Measurements from ENCODE around the gene LRRTM2. TPM values are rescaled to one million over a fixed set of nuclear protein-coding genes. Genes with fewer than 3 reads are reported as not detected.

The LRRTM2 gene
- total RNA-seq, 2 experiments from 2014 or later = not detected

DNA sequence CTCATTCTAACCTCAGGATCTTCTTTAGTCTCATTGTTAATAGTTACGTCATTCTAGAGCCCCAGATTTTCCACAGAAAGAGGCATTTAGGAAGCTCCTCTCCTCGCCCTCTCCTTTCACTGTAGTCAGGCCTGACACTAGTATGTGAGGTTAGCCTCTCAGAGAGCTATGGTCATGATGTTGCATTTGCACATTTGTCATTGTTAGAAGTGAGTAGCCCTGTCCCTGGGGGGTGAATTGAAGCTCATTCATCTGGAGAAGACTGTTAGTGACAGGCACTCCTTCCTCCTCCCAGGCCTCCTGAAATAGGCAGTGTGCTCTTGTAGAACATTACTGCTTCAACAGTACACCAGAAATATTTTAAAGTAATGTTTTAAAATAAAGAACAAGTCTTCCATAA, 26.6 kb upstream of the LRRTM2 start:
- Mint-ChIP-seq H3K4me1 (peaks cover 16% of the 10 kb centered on the region), H3K36me3 (ENCODE audit: low read depth) (peaks cover 10% of the 10 kb centered on the region), H3K27me3 (peaks cover 5% of the 10 kb centered on the region), H3K27ac (no peak overlapping the region), H3K9me3 (no peaks in the 10 kb centered on the region), H3K4me3 (no peak overlapping the region)
- ChIA-PET CTCF (interaction anchor here (1.7 kb wide), 1 partner anchor 9 kb away, joined by 4 read pairs; no protein-coding TSS in a partner anchor), POLR2A (no interaction called here)
- no peak for DNase-seq

DNA sequence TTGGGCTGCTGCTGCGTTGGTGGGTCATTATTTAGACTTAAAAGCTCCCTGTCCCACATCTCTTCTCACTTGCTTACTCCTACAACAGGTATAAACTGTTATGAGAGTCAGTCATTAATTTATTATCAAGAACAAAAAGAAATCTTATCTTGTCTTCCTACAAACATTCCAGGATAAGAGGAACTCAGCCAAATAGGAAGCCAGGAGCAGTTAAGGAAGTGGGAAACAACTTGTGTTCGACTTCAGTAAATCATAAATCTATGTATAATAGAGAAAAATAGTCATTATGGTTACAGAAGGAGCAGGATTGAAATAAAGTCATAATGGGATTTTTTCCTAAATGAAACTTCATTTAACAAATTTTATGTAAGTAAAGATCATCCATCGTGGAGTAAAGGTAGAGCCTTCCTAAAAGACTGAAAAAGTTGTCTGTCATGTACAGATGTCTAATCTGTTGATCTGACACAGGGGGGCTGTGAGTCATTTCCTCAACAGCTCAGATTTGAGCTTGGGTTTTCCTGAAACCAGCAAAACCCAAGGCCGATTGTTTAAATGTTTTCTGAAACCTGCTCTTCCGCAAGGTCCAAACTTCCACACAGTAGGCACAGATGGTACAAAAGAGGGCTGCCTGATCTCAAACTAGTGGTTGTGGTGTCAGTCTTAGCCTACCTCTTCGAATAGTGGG, 25.3 kb upstream of the LRRTM2 start:
- DNase-seq = peak; percentile 7
- Mint-ChIP-seq H3K4me3 (no peak overlapping the region), H3K4me1 (peaks cover 16% of the 10 kb centered on the region), H3K27me3 (peaks cover 5% of the 10 kb centered on the region), H3K36me3 (ENCODE audit: low read depth) (peaks cover 10% of the 10 kb centered on the region), H3K9me3 (no peaks in the 10 kb centered on the region), H3K27ac (no peak overlapping the region)
- ChIA-PET CTCF (interaction anchor here (0.6 to 1.7 kb wide), 2 partner anchors 10 to 660 kb away, joined by 3 to 4 read pairs; no protein-coding TSS in a partner anchor), POLR2A (no interaction called here)

DNA sequence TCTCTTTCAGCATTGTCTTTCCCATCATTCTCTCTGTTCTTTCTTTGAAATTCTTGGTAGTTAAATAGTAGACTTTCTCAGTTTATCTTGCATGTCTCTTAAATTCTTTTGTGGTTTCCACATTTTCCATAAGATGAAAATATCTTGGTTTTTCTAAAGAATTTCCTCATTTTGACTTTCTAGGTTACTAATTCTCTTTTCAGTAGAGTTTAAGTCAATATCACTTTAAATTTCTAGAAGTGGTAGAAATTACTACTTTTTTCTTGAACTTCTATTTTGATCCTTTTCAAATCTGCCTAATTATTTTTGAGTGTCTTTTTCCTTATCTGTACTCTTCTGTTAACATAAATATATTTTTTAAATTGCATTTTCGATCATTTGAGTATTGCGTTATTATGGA, 23.6 kb upstream of the LRRTM2 start:
- no peaks in the 10 kb centered on the region for H3K9me3 Mint-ChIP-seq
- no peak overlapping the region for H3K27ac Mint-ChIP-seq
- no peak for DNase-seq
- H3K4me3 Mint-ChIP-seq = no peak overlapping the region
- ChIA-PET POLR2A (no interaction called here), CTCF (no interaction called here)
- H3K36me3 Mint-ChIP-seq (ENCODE audit: low read depth) = peaks cover 8% of the 10 kb centered on the region
- peaks cover 7% of the 10 kb centered on the region for H3K27me3 Mint-ChIP-seq
- H3K4me1 Mint-ChIP-seq = peaks cover 16% of the 10 kb centered on the region

DNA sequence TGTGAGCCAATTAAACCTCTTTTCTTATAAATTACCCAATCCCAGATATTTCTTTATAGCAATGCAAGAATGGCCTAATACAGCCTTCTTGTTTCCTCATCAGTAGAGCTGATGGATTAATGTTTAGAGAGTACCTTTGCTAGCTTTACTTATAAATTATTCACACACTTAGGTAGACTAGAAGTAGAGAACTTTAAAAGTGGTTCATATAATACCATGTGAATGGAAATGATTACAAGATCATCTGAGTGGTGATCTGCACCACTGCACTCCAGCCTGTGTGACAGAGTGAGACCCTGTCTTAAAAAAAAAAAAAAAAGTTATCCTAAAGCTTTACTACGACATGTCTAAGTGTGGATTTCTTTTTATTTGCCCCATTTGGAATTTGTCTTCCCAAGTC, 23.2 kb upstream of the LRRTM2 start:
- Mint-ChIP-seq H3K36me3 (ENCODE audit: low read depth) (peaks cover 8% of the 10 kb centered on the region), H3K27me3 (peaks cover 7% of the 10 kb centered on the region), H3K4me1 (peaks cover 16% of the 10 kb centered on the region), H3K9me3 (no peaks in the 10 kb centered on the region), H3K4me3 (no peak overlapping the region), H3K27ac (no peak overlapping the region)
- no peak for DNase-seq
- ChIA-PET CTCF (no interaction called here), POLR2A (no interaction called here)

DNA sequence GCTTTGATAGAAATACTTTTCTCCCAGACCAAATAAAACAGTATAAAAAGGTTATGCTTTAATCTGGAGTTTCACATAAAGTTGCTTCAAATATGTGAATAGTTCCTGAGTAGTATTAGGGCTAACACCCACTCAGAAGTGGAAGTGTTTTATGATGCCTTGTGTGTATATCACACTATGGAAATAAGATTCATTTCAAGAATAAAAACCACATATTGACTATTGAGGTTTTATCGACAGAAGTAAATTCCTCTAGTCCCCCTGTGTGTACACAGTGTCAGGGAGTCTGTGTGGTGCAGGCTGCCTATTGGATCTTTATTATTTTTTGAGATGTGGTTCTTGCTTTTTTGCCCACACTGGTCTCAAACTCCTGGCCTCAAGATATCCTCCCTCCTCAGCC, 20.8 kb upstream of the LRRTM2 start:
- Mint-ChIP-seq H3K27me3 (peaks cover 7% of the 10 kb centered on the region), H3K4me1 (peaks cover 12% of the 10 kb centered on the region), H3K4me3 (no peak overlapping the region), H3K27ac (no peak overlapping the region), H3K9me3 (peaks cover 4% of the 10 kb centered on the region), H3K36me3 (ENCODE audit: low read depth) (peaks cover 6% of the 10 kb centered on the region)
- DNase-seq = no peak
- CTCF ChIA-PET = no interaction called here
- POLR2A ChIA-PET = no interaction called here

DNA sequence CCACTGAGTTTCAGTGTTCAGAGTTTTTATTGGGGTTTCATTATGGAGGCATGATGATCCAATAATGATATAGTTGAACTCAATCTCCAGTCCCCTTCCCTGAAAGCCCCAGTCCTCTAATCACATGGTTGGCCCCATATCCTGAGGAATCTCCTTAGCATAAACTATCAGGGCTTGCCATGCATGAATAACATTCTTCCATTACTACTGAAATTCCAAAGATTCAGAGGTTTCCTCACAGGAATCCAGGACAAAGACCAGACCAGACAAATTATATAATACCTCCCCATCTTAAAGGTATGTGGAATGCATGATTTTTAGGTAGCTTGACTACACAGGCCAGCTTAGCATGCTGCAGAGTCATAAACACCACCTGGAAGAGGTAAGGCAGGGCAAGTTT, 15.5 kb upstream of the LRRTM2 start:
- CTCF ChIA-PET = no interaction called here

DNA sequence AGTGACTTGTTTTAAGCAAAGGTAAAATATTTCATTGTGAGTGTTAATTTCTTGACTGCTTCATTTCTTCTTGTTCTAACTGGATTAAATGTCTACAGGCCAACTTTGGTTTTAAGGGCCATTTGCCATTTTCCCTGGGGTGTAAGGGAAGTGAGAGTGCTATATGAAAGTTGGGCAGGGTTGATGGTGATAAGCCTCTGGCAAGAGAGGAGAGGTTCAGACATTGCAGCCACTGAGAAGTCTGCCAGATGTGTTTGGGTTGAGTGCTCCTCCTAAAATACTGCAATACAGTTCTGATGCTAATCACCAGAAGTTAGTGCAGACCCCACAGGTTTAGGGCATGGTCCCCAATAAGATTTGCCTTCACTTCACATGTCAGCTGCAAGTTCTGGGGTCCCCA, 14.9 kb upstream of the LRRTM2 start:
- POLR2A ChIA-PET = no interaction called here
- Mint-ChIP-seq H3K27me3 (peaks cover 1% of the 10 kb centered on the region), H3K9me3 (peaks cover 16% of the 10 kb centered on the region), H3K4me1 (no peaks in the 10 kb centered on the region), H3K36me3 (ENCODE audit: low read depth) (peaks cover 15% of the 10 kb centered on the region), H3K27ac (no peak overlapping the region), H3K4me3 (no peak overlapping the region)
- CTCF ChIA-PET = no interaction called here
- DNase-seq = no peak

More for the DNA sequence above, 15.5 kb upstream of the LRRTM2 start:
- peaks cover 1% of the 10 kb centered on the region for H3K27me3 Mint-ChIP-seq
- POLR2A ChIA-PET = no interaction called here
- no peak for DNase-seq
- peaks cover 15% of the 10 kb centered on the region for H3K36me3 Mint-ChIP-seq (ENCODE audit: low read depth)
- H3K4me1 Mint-ChIP-seq = no peaks in the 10 kb centered on the region
- H3K9me3 Mint-ChIP-seq = peaks cover 16% of the 10 kb centered on the region
- no peak overlapping the region for H3K4me3 Mint-ChIP-seq
- no peak overlapping the region for H3K27ac Mint-ChIP-seq

DNA sequence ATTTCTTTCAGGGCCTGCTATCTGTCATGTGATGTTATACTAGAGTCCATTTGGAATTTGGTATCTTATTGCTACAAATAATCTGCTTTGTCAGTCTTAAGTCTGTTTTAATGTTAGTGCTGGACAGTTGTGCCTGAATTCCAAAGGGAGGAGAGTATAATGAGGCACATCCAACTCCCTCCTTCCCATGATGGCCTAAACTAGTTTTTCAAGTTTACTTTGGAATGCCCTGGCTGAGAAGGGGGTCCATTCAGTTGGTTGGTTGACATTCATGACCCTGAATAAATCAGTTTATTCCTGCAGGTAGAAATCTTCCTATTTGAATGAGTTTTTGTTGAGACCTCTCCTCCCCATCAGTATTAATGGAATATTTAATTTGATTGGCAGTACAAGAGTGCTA, 9.4 kb upstream of the LRRTM2 start:
- no peak for DNase-seq
- Mint-ChIP-seq H3K27me3 (peaks cover 9% of the 10 kb centered on the region), H3K36me3 (ENCODE audit: low read depth) (peaks cover 7% of the 10 kb centered on the region), H3K4me3 (no peak overlapping the region), H3K4me1 (no peaks in the 10 kb centered on the region), H3K27ac (no peak overlapping the region), H3K9me3 (peaks cover under 1% of the 10 kb centered on the region)
- ChIA-PET CTCF (no interaction called here), POLR2A (no interaction called here)

DNA sequence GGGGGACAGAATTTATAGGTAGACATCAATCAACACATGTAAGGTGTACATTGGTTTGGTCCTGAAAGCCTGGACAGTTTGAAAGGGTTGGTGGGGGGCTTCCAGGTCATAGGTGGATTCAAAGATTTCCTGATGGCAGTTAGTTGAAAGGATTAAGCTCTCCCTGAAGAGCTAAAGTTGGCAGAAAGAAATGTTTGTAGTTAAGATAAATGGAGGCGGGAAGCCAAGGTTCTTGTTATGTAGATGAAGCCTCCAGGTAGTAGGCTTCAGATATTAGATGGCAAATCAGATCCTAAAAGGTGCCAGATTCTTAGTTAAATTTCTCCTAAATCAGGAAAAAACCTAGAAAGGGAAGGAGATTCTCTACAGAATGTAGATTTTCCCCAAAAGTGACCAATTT, 9.0 kb upstream of the LRRTM2 start:
- H3K36me3 Mint-ChIP-seq (ENCODE audit: low read depth) = peaks cover 7% of the 10 kb centered on the region
- H3K27ac Mint-ChIP-seq = no peak overlapping the region
- DNase-seq = no peak
- H3K4me1 Mint-ChIP-seq = no peaks in the 10 kb centered on the region
- H3K9me3 Mint-ChIP-seq = no peaks in the 10 kb centered on the region
- ChIA-PET POLR2A (no interaction called here), CTCF (interaction anchor here (0.5 kb wide), 1 partner anchor 20 kb away, joined by 3 read pairs; no protein-coding TSS in a partner anchor)
- no peak overlapping the region for H3K4me3 Mint-ChIP-seq
- peaks cover 9% of the 10 kb centered on the region for H3K27me3 Mint-ChIP-seq

DNA sequence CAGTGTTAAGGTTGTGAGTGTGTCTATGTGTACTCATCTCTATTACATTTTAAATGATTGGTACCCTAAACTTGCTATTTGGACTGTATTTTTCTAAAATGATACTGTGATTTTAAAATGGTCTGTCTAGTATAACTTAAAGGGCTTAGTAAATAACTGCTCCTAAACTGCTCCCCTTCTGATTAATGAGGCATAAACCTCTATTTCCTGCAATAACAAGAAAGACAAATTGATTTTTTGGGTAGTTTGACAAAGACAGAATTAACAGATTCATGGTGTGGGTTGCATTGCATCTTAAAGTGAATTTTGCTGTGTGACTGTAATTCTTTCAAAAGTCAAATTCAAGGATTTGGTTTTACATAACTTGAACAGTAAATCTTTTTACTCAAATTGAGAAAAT, 8.1 kb upstream of the LRRTM2 start:
- Mint-ChIP-seq H3K27me3 (peaks cover 9% of the 10 kb centered on the region), H3K4me1 (no peaks in the 10 kb centered on the region), H3K4me3 (no peak overlapping the region), H3K9me3 (no peaks in the 10 kb centered on the region), H3K36me3 (ENCODE audit: low read depth) (peaks cover 5% of the 10 kb centered on the region), H3K27ac (no peak overlapping the region)
- no peak for DNase-seq
- POLR2A ChIA-PET = no interaction called here
- CTCF ChIA-PET = no interaction called here

DNA sequence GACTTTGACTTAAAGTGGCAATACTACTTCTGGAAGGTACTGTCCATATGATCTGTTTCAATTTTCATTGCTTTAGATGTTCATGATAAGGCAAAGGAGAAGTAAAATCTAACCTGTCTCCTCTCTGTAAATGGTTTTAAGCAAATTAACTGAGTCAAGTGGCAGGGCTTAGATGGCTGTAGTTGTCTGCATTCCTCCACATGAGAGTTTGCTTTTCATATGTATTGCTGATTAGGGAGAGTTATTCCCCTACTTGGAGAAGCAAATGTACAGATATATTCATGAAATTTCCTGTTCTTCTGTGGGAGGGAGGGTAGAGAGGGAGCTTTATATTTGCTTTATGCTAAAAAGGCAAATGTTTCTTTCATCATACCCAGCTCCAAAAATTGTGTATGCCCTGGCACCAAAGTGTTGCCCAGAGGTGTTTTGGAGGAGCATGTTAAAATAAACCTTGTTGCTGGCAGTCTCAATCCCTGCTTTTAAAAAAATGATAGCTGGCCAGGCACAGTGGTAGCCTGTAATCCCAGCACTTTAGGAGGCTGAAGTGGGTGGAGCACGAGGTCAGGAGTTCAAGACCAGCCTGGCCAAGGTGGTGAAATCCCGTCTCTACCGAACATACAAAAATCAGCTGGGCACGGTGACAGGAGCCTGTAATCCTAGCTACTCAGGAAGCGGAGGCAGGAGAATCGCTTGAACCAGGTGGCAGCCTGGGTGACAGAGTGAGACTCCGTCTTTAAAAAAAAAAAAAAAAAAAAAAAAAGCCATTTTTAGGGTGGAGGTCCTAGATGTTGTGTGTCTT, 3.5 kb upstream of the LRRTM2 start:
- ChIA-PET POLR2A (no interaction called here), CTCF (interaction anchor here (0.7 kb wide), 1 partner anchor 78 kb away, joined by 4 read pairs; no protein-coding TSS in a partner anchor)
- DNase-seq = no peak
- Mint-ChIP-seq H3K36me3 (ENCODE audit: low read depth) (no peaks in the 10 kb centered on the region), H3K4me1 (no peaks in the 10 kb centered on the region), H3K27ac (no peak overlapping the region), H3K9me3 (no peaks in the 10 kb centered on the region), H3K4me3 (no peak overlapping the region), H3K27me3 (peaks cover 8% of the 10 kb centered on the region)

DNA sequence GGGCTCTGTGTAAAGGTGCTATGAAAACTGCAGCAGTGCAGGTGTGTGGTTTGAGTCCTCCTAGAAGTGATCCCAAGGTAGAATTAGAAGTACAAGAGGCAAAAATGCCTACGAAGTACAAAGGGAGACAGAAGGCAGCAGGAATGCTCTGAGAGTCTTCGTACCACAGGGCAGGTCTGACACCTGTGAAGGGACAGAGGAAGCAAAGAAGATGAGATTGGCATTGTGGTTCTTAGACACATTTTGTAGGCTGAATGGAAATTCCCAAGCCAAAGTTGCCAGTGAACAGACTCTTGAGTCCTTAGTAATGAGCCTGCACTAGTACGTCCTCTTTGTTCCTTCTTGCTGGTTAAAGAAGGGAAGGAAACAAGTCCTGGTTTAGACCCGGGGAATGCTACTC, 1.7 kb upstream of the LRRTM2 start:
- Mint-ChIP-seq H3K27me3 (peaks cover 13% of the 10 kb centered on the region), H3K27ac (no peak overlapping the region), H3K36me3 (ENCODE audit: low read depth) (no peaks in the 10 kb centered on the region), H3K9me3 (no peaks in the 10 kb centered on the region), H3K4me1 (no peaks in the 10 kb centered on the region), H3K4me3 (no peak overlapping the region)
- POLR2A ChIA-PET = no interaction called here
- CTCF ChIA-PET = no interaction called here
- DNase-seq = no peak

DNA sequence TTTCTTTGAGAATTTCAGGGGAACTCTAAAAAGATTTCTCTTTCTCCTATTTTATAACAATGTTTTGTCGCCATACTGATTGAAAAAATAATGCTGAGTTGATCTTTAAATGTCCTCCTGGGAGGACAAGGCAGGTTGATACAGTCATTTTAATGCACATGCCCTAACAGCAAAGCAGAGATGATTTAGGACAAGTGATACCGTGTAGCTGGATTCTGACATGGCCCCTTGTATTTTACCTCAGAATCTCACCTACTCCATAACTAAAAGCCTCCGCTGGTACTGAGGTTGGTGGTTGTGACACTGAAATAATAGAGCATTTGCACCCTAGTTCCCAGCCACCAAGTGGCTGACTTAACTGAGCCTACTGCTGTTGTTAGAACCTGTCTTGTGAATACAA, 811 bp upstream of the LRRTM2 start:
- H3K9me3 Mint-ChIP-seq = no peaks in the 10 kb centered on the region
- peaks cover 3% of the 10 kb centered on the region for H3K4me1 Mint-ChIP-seq
- POLR2A ChIA-PET = no interaction called here
- no peaks in the 10 kb centered on the region for H3K36me3 Mint-ChIP-seq (ENCODE audit: low read depth)
- H3K27ac Mint-ChIP-seq = no peak overlapping the region
- DNase-seq = no peak
- no peak overlapping the region for H3K4me3 Mint-ChIP-seq
- CTCF ChIA-PET = no interaction called here
- peaks cover 19% of the 10 kb centered on the region for H3K27me3 Mint-ChIP-seq

DNA sequence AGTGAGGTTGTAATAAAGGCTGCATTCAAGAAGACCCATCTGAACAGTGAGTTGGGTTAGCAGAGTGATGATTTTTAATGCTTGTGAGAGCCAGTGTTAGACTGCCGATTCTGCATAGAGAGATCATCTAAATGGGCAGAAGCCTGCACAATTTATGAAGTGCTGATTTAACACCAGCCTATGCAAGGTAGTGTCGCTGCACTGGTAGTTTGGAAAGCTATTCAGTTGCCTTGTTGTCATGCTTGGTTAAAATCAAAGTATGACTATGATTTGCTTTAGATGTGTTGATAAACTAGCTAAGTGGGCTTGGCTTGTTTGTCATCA, 379 bp upstream of the LRRTM2 start:
- DNase-seq = no peak
- Mint-ChIP-seq H3K4me3 (no peak overlapping the region), H3K9me3 (no peaks in the 10 kb centered on the region), H3K4me1 (peaks cover 3% of the 10 kb centered on the region), H3K36me3 (ENCODE audit: low read depth) (no peaks in the 10 kb centered on the region), H3K27me3 (peaks cover 20% of the 10 kb centered on the region), H3K27ac (no peak overlapping the region)
- CTCF ChIA-PET = no interaction called here
- POLR2A ChIA-PET = no interaction called here
